ENCODE data around the gene CD7.

Gene CD7

DNA sequence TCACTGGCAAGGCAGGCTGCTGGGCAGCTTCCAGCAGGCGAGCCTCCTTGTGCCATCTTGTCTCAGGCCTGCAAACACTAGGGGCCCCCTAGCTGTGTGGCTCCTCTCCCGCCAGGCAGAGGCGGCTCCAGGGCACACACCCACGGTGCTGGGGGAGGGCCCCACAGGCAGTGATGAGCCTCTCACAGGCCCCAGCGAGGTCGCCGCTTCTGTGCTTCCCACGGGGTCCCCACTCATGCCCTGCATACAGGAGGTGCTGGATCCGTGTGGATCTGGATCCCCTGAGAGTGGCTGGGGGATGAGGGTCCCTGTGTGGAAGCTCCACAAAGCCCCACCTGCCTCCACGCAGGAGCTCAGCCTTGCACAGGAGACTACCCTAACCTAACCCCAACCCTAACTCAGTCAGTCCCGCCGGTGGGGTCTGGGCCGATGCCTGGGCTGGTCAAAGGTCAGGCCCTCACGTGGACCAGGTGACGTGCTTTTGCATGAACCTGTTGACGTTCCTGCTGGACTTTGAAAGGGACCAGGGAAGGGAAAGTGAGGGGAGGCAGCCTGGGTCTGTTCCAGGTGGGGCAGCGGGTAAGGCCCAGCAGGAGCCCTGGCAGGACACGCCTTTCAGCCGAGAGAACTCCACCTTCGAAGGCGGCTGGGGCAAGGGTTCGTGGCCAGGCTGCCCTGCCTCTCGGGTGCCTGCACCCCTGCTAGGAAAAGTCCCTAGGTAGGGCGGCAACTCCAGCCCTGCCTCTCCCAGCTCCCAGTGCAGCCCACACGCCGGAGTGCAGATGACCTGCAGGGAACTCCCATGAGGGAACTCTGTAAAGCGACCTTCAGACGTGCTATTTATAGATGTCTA, 11.0 kb upstream of the CD7 start:
- DNase-seq (ENCODE audit: low read depth in 2 of 2) = no peak

- DNase-seq (ENCODE audit: low read depth in 2 of 2) = no peak
Measured at GRCh38 chr17:82327757-82328140, 10.3 kb upstream of the CD7 start.

- no peak for DNase-seq (ENCODE audit: low read depth in 2 of 2)
Measured at GRCh38 chr17:82327289-82327688, 9.9 kb upstream of the CD7 start.

- DNase-seq (ENCODE audit: low read depth in 2 of 2) = no peak
Measured at GRCh38 chr17:82325286-82326180, 8.1 kb upstream of the CD7 start.

DNA sequence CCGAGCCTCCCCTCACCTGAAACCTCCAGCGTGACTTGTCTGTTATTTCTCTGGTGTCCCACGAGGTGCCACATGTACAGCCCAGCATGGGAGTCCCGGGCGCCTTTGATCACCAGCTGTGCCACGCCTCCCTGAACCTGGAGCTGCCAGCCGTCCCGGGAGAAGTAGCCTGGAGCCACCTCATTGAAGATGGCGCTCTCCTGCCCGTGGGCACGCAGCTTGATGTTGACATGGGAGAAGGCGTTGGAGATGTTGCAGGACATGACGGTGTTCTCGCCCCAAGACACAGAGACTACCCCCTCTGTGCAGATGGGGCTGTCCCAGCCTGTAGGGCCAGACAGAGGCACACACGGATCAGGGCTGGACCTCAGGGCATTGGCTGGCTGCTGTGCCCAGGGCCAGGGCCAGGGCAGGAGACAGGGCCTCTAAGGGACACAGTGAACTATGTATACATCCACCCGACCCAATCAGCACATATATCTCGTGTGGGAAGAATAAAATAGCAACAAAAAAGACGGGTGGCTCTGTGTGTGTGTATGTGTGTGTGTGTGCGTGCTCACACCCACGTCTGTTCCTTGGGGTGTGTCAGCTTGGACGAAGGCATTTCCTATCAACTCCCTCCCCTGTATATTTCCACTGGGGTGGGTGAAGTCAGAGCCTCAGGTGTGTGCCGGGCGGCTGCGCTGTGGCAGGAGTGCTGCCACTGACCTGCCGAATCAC, 7.3 kb upstream of the CD7 start:
- DNase-seq (ENCODE audit: low read depth in 2 of 2) = no peak

GRCh38 chr17:82323514-82324234, 6.3 kb upstream of the CD7 start:
- DNase-seq (ENCODE audit: low read depth in 2 of 2) = no peak

GRCh38 chr17:82322526-82323453, 5.4 kb upstream of the CD7 start:
- DNase-seq (ENCODE audit: low read depth in 2 of 2) = no peak

DNA sequence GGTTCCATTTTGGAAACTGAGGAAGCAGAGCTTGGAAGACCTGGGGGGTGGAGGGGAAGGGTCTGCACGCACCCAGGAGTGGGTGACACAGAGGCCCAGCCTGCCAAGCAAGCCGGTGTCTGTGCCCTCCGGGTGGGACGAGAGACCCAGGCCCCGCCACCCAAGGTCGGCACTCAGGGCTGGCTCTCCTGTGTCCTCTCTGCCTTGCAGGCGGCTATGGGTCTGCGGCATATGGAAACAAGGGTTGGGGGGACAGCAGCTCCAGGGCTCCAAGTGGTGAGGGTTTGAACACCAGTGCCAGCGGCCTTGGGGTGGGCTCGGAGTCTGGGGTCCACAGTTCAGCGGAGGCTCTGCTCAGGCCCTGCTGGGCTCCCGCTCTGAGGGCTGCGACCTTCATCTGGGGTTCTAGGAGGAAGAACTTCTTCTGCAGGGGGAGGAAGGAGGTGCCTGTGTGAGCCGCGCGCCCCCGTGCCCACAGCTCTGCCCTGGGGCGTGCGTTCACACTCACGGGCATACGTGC, 4.6 kb upstream of the CD7 start:
- no peak for DNase-seq (ENCODE audit: low read depth in 2 of 2)

DNA sequence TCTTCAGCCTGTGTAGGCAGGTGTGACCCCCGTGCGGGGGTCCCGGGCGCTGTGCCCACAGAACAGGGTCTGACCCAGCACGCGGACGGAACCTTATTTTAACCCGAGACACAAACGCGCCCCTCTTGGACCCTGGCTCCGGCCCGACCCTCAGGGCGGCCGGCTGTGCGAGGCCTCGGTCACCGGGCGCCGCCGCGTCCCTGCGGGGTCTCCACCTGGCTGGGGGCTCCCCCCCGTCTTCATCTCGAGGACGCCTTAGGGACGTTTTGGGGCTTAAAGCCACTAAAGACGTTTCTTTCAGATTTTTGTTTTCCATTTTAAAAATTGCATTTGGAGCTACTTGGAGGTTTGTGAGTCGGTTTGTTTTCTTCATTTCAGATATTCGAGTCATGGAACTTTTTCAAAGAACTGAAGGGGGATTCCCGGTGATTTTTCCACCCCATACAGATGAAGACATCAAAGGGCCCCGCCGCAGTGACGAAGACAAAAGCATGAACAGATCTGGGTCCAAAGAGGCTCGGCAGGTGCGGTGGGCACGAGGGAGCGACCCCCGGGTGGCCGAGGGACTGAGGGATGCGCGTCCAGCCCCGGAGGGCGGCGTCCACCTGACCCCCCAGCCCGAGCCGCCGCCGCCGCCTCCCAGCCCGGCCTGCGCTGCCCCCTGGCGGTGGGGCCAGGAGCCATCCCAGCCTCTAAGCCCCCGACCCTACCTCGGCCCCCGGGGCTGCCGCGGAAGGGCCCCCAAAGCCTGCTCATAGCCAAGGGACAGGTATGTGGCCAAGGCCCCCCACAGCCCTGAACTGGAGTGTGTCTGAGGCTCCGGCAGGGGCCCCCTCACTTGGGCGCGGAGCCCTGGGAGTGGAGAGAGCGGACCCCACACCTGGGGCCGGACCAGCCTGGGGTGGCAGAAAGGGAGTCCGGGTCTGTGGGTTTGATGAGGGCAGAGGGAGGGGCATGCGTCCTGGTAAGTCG, 3.8 kb upstream of the CD7 start:
- DNase-seq (ENCODE audit: low read depth in 2 of 2) = peak; percentile 70 to 71

- no peak for DNase-seq (ENCODE audit: low read depth in 2 of 2)
Measured at GRCh38 chr17:82320140-82320840, 2.9 kb upstream of the CD7 start.

DNA sequence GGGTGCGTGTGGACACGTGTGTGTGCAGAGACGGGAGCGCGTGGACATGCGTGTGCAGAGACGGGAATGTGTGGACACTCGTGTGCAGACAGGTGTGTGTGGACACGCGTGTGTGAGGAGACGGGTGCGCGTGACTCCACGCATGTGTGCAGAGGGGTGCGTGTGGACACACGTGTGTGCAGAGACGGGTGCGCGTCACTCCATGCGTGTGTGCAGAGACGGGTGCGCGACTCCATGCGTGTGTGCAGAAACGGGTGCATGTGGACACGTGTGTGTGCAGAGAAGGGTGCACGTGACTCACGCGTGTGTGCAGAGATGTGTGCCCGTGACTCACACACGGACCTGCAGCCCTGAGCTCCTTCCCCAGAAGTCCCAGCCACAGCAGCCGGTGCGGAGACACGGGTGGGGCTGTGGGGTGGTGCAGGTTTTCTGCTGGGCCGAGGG, 2.2 kb upstream of the CD7 start:
- DNase-seq (ENCODE audit: low read depth in 2 of 2) = no peak

DNA sequence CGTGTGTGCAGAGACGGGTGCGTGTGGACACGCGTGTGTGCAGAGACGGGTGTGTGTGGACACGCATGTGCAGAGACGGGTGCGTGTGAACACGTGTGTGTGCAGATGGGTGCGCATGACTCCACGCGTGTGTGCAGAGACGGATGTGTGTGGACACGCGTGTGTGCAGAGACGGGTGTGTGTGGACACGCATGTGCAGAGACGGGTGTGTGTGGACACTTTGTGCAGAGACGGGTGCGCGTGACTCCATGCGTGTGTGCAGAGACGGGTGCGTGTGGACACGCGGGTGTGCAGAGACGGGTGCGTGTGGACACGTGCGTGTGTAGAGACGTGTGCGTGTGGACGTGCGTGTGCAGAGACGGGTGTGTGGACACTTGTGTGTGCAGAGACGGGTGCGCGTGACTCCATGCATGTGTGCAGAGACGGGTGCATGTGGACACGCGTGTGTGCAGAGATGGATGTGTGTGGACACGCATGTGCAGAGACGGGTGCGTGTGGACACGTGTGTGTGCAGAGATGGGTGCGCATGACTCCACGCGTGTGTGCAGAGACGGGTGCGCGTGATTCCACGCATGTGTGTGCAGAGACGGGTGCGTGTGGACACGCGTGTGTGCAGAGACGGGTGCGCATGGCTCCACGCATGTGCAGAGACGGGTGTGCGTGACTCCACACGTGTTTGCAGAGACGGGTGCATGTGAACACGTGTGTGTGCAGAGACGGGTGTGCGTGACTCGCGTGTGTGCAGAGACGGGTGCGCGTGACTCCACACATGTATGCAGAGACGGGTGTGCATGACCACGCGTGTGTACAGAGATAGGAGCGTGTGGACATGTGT, 1.6 kb upstream of the CD7 start:
- DNase-seq (ENCODE audit: low read depth in 2 of 2) = no peak

DNA sequence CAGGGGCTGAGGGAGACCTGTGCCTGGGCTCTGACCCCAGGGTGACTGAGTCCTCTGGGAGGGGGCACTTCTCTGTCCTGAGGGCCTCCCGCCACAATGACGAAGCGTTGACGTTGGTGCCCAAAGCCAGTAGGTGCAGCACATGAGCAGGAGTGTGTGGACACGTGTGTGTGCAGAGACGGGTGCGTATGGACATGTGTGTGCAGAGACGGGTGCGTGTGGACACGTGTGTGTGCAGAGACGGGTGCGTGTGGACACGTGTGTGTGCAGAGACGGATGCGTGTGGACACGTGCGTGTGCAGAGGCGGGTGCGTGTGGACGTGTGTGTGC, 726 bp upstream of the CD7 start:
- no peak for DNase-seq (ENCODE audit: low read depth in 2 of 2)

DNA sequence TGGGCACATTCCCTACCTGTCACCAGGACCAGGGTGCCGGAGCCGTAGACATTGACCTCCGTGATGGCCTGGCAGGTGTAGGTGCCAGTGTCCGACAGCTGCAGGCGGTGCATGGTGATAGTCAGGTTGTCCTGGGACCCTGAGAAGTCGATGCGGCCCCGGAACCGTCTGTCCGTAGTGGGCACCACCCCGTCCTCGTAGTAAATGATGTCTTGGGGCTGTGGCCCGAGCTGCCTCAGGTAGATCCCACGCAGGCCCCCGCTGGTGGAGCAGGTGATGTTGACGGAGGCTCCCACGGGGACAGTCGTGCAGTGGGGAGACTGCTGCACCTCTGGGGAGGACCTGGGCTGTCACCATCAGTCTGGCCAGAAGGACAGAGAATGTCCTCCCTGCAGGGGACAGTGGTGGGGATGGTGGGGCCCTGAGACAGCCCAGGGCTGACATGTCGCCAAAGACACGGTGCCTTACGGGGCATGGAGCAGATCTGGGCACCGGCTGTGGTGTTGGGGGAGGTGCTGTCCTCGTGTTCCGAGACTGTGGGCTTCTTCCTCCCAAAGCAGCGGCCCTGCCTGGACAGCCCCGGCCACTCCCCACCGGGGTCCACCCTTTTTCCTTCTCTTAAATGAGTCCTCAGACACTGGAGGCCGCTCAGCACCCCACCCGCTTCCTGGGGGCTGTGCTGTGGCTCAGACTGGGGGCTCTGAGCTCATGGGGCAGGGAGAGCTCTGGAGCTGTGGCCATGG, 586 bp downstream of the CD7 start:
- DNase-seq (ENCODE audit: low read depth in 2 of 2) = no peak

DNA sequence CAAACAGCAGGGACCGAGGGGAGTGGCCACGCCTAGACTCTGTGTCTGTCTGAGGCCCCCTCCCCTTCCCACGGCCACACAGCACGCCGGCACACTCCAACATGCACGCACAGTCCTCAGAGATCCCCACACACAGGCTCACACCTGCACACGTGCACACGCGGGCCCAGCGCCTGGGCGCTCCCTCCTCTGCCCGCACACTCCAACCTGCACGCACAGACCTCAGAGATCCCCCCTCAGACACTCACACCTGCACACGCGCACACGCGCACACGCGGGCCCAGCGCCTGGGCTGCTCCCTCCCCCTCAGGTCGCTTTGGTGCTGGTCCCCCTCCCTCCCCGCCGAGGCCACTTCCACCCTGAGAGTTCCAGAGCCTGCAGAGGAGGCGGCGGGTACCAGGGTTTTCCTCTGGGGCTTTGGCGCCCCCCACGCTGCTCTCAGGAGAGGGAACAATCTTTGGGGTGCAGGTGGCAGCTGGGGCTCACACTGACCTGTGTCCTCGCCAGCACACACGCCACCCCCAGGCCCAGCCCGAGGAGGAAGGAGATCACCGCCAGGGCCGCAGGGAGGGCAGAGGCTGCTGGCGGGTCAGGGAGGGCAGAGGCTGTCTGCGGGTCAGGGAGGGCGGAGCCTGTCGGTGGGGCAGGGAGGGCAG, 1.6 kb downstream of the CD7 start:
- DNase-seq (ENCODE audit: low read depth in 2 of 2) = no peak
